HepG2 (cell line): ENCODE results near the gene EMILIN1. TPM values are rescaled to one million over a fixed set of nuclear protein-coding genes. Genes with fewer than 3 reads are reported as not detected.

Source experiments
- AGO2 ChIP-seq: fragments of 200-400 bp; formaldehyde crosslinking; optimal IDR thresholded peaks from 2 replicates; pipeline ENCODE3; 2017; ENCODE audit warnings: mild to moderate bottlenecking, low read depth, low read length, moderate library complexity
- DPF2 ChIP-seq: sonication (generic); formaldehyde crosslinking; IDR thresholded peaks from 2 replicates; pipeline ENCODE4 v1.4.0; 2020; ENCODE audit warnings: mild to moderate bottlenecking, low read depth, missing genetic modification reagents, borderline replicate concordance
- ELF3 ChIP-seq: IDR thresholded peaks from 2 replicates; pipeline ENCODE4 v1.6.1; 2016; ENCODE audit warnings: missing genetic modification reagents, missing compliant biosample characterization
- GATAD2A ChIP-seq: IDR thresholded peaks from 2 replicates; pipeline ENCODE4 v1.6.1; 2016
- HDAC1 ChIP-seq: sonication (generic); formaldehyde crosslinking; IDR thresholded peaks from 2 replicates; pipeline ENCODE4 v1.5.1; 2020; ENCODE audit warnings: mild to moderate bottlenecking, missing genetic modification reagents
- KAT2B ChIP-seq: fragments of 150-350 bp; IDR thresholded peaks from 2 replicates; pipeline ENCODE4 v1.6.1; 2014; ENCODE audit warnings: low read depth, low read length, borderline replicate concordance
- MBD4 ChIP-seq: IDR thresholded peaks from 2 replicates; pipeline ENCODE4 v1.6.1; 2012; ENCODE audit warnings: low read length, inconsistent platforms, borderline replicate concordance
- MZF1 ChIP-seq: sonication (generic); formaldehyde crosslinking; IDR thresholded peaks from 2 replicates; pipeline ENCODE4 v1.8.1; 2023; ENCODE audit warnings: mild to moderate bottlenecking, missing genetic modification reagents, borderline replicate concordance
- NPAS2 ChIP-seq: sonication (generic); formaldehyde crosslinking; IDR thresholded peaks from 2 replicates; pipeline ENCODE4 v1.8.0; 2022; ENCODE audit warnings: mild to moderate bottlenecking, missing genetic modification reagents, borderline replicate concordance
- SSRP1 ChIP-seq: IDR thresholded peaks from 2 replicates; pipeline ENCODE4 v1.6.1; 2016; ENCODE audit warnings: control low read depth
- SUZ12 ChIP-seq: fragments of 150-350 bp; IDR thresholded peaks from 2 replicates; pipeline ENCODE4 v1.6.1; 2014; ENCODE audit warnings: low read depth, low read length
- TMF1 ChIP-seq: sonication (generic); formaldehyde crosslinking; IDR thresholded peaks from 2 replicates; pipeline ENCODE4 v1.8.1; 2022; ENCODE audit warnings: low read depth, missing genetic modification reagents
- YY1 ChIP-seq: IDR thresholded peaks from 2 replicates; pipeline ENCODE4 v1.6.1; 2011; ENCODE audit warnings: low read length, low read depth, moderate library complexity, mild to moderate bottlenecking; ENCODE audit not compliant: insufficient read depth, insufficient replicate concordance
- ZNF264 ChIP-seq: sonication (generic); formaldehyde crosslinking; IDR thresholded peaks from 2 replicates; pipeline ENCODE4 v1.4.0; 2020; ENCODE audit warnings: missing genetic modification reagents
- ZNF678 ChIP-seq: sonication (generic); formaldehyde crosslinking; IDR thresholded peaks from 2 replicates; pipeline ENCODE4 v1.4.0; 2020; ENCODE audit warnings: mild to moderate bottlenecking, missing genetic modification reagents
- ZNF720 ChIP-seq: sonication (generic); formaldehyde crosslinking; IDR thresholded peaks from 2 replicates; pipeline ENCODE4 v1.4.0; 2020; ENCODE audit warnings: missing genetic modification reagents
- polyA plus RNA-seq, 8 experiments: library from polyadenylated mRNA; depleted of rRNA in 3 of 8; stranded (reverse) in 7 of 8; unstranded in 1 of 8; fragments of >200 nt; fragmentation: Illumina TruSeq in 4 of 8; extraction: Trizol in 4 of 8; gene quantifications; 2 replicates each; pipeline versions ENCODE4 v1.2.1 to v1.2.3, GENCODE V29; 2011 to 2016; ENCODE audit warnings: low read depth in 4 of 8, missing spikeins in 1 of 8, mixed read lengths in 1 of 8; ENCODE audit not compliant: insufficient read depth in 1 of 8
- total RNA-seq, 5 experiments: library from RNA; depleted of rRNA; stranded (reverse); fragments of >200 nt; fragmentation: Illumina TruSeq; extraction: Trizol; gene quantifications; 2 replicates each; pipeline ENCODE4 v1.2.3, GENCODE V29; 2016; ENCODE audit warnings: low read depth in 1 of 5
- TF ChIP-seq, protein P1 (sequence below): sonication (generic); formaldehyde crosslinking; conservative IDR thresholded peaks from 2 replicates; pipeline ENCODE4 v1.8.0; 2022; ENCODE audit warnings: missing genetic modification reagents
- TF ChIP-seq, protein P2 (sequence below): sonication (generic); formaldehyde crosslinking; IDR thresholded peaks from 2 replicates; pipeline ENCODE4 v1.4.0; 2020; ENCODE audit warnings: missing genetic modification reagents
- TF ChIP-seq, protein P3 (sequence below): sonication (generic); formaldehyde crosslinking; IDR thresholded peaks from 2 replicates; pipeline ENCODE4 v1.5.0; 2020; ENCODE audit warnings: mild to moderate bottlenecking, missing genetic modification reagents, borderline replicate concordance

Gene EMILIN1
- total and polyA plus RNA-seq, 2 of the 13 experiments (the other 11 are each of a cell fraction or from before 2014, with no cell fraction given): 8.1 to 9.7 TPM

DNA sequence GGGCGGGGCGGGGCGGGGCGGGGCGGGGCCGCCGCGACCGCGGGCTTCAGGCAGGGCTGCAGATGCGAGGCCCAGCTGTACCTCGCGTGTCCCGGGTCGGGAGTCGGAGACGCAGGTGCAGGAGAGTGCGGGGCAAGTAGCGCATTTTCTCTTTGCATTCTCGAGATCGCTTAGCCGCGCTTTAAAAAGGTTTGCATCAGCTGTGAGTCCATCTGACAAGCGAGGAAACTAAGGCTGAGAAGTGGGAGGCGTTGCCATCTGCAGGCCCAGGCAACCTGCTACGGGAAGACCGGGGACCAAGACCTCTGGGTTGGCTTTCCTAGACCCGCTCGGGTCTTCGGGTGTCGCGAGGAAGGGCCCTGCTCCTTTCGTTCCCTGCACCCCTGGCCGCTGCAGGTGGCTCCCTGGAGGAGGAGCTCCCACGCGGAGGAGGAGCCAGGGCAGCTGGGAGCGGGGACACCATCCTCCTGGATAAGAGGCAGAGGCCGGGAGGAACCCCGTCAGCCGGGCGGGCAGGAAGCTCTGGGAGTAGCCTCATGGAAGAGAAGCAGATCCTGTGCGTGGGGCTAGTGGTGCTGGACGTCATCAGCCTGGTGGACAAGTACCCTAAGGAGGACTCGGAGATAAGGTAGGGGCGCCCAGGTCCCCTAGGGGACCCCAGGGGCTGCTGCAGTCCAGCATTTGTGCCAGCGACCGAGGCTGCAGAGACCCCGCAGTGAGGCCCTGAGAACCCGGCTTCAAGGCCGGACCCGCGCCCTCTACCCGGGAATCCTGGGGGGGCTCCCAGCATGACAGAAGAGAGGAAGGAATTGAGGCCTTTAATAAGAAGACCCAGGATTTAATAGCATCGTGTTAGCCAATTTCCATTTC lies 8.5 kb downstream of the EMILIN1 start, which contains the start of gene KHK (continued):
- TF ChIP-seq, protein P1, sequence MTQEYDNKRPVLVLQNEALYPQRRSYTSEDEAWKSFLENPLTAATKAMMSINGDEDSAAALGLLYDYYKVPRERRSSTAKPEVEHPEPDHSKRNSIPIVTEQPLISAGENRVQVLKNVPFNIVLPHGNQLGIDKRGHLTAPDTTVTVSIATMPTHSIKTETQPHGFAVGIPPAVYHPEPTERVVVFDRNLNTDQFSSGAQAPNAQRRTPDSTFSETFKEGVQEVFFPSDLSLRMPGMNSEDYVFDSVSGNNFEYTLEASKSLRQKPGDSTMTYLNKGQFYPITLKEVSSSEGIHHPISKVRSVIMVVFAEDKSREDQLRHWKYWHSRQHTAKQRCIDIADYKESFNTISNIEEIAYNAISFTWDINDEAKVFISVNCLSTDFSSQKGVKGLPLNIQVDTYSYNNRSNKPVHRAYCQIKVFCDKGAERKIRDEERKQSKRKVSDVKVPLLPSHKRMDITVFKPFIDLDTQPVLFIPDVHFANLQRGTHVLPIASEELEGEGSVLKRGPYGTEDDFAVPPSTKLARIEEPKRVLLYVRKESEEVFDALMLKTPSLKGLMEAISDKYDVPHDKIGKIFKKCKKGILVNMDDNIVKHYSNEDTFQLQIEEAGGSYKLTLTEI (CRISPR knock-in tag): no peak
- TF ChIP-seq MBD4 (no peak), SSRP1 (CRISPR knock-in tag) (no peak), ZNF264 (CRISPR knock-in tag) (no peak; the same call in 1 of the 2 replicates), YY1 (no peak), TMF1 (CRISPR knock-in tag) (no peak), HDAC1 (CRISPR knock-in tag) (peak; percentile 73), ZNF720 (CRISPR knock-in tag) (no peak), MZF1 (CRISPR knock-in tag) (no peak), SUZ12 (no peak), ELF3 (CRISPR knock-in tag) (peak; percentile 25; the same call in 1 of the 2 replicates), NPAS2 (no peak), KAT2B (no peak), GATAD2A (CRISPR knock-in tag) (peak; percentile 25; the same call in 1 of the 2 replicates), ZNF678 (peak; percentile 23; the same call in 1 of the 2 replicates), AGO2 (no peak), DPF2 (CRISPR knock-in tag) (no peak)
- TF ChIP-seq, protein P2, sequence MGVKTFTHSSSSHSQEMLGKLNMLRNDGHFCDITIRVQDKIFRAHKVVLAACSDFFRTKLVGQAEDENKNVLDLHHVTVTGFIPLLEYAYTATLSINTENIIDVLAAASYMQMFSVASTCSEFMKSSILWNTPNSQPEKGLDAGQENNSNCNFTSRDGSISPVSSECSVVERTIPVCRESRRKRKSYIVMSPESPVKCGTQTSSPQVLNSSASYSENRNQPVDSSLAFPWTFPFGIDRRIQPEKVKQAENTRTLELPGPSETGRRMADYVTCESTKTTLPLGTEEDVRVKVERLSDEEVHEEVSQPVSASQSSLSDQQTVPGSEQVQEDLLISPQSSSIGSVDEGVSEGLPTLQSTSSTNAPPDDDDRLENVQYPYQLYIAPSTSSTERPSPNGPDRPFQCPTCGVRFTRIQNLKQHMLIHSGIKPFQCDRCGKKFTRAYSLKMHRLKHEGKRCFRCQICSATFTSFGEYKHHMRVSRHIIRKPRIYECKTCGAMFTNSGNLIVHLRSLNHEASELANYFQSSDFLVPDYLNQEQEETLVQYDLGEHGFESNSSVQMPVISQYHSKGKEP (CRISPR knock-in tag): no peak
- TF ChIP-seq, protein P3, sequence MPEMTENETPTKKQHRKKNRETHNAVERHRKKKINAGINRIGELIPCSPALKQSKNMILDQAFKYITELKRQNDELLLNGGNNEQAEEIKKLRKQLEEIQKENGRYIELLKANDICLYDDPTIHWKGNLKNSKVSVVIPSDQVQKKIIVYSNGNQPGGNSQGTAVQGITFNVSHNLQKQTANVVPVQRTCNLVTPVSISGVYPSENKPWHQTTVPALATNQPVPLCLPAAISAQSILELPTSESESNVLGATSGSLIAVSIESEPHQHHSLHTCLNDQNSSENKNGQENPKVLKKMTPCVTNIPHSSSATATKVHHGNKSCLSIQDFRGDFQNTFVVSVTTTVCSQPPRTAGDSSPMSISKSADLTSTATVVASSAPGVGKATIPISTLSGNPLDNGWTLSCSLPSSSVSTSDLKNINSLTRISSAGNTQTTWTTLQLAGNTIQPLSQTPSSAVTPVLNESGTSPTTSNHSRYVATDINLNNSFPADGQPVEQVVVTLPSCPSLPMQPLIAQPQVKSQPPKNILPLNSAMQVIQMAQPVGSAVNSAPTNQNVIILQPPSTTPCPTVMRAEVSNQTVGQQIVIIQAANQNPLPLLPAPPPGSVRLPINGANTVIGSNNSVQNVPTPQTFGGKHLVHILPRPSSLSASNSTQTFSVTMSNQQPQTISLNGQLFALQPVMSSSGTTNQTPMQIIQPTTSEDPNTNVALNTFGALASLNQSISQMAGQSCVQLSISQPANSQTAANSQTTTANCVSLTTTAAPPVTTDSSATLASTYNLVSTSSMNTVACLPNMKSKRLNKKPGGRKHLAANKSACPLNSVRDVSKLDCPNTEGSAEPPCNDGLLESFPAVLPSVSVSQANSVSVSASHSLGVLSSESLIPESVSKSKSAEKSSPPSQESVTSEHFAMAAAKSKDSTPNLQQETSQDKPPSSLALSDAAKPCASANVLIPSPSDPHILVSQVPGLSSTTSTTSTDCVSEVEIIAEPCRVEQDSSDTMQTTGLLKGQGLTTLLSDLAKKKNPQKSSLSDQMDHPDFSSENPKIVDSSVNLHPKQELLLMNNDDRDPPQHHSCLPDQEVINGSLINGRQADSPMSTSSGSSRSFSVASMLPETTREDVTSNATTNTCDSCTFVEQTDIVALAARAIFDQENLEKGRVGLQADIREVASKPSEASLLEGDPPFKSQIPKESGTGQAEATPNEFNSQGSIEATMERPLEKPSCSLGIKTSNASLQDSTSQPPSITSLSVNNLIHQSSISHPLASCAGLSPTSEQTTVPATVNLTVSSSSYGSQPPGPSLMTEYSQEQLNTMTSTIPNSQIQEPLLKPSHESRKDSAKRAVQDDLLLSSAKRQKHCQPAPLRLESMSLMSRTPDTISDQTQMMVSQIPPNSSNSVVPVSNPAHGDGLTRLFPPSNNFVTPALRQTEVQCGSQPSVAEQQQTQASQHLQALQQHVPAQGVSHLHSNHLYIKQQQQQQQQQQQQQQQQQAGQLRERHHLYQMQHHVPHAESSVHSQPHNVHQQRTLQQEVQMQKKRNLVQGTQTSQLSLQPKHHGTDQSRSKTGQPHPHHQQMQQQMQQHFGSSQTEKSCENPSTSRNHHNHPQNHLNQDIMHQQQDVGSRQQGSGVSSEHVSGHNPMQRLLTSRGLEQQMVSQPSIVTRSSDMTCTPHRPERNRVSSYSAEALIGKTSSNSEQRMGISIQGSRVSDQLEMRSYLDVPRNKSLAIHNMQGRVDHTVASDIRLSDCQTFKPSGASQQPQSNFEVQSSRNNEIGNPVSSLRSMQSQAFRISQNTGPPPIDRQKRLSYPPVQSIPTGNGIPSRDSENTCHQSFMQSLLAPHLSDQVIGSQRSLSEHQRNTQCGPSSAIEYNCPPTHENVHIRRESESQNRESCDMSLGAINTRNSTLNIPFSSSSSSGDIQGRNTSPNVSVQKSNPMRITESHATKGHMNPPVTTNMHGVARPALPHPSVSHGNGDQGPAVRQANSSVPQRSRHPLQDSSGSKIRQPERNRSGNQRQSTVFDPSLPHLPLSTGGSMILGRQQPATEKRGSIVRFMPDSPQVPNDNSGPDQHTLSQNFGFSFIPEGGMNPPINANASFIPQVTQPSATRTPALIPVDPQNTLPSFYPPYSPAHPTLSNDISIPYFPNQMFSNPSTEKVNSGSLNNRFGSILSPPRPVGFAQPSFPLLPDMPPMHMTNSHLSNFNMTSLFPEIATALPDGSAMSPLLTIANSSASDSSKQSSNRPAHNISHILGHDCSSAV (CRISPR knock-in tag): no peak
